HCT116 (cell line): Measurements from ENCODE around the gene CYP3A7. TPM values are rescaled to one million over a fixed set of nuclear protein-coding genes. Genes with fewer than 3 reads are reported as not detected.

Experiments used
- ATAC-seq: fragments of 200-7000 bp; cut with Tn5 transposase; 2 replicates; pipeline ENCODE4 v1.9.1; 2020; ENCODE audit warnings: mild to moderate bottlenecking, moderate library complexity
- BruUV-seq: library from RNA; stranded (reverse); fragments of 400-500 nt; replicated peaks from 2 replicates; lab custom pipeline; 2021; lab: Mats Ljungman, UMichigan
- CTCF ChIA-PET: fragments of 300-600 bp; sonication (Branson Sonifier 250); formaldehyde crosslinking; loops from one replicate; lab custom pipeline; 2021; ENCODE audit warnings: antibody characterized with exemption; lab: Charles Lee
- POLR2A ChIA-PET: fragments of 300-600, 350-600 bp; sonication (Branson Sonifier 250); formaldehyde crosslinking; loops from one replicate; lab custom pipeline; 2021; ENCODE audit warnings: antibody characterized with exemption; lab: Charles Lee
- RAD21 ChIA-PET, 2 experiments: fragments of 300-600 bp; sonication (Branson Sonifier 250); formaldehyde crosslinking; loops; one replicate each; lab custom pipeline; 2023; ENCODE audit warnings: low total read pairs in 2 of 2; ENCODE audit not compliant: uncharacterized antibody in 2 of 2, unreplicated experiment in 2 of 2, low non-redundant PET in 1 of 2; lab: Charles Lee
- DNase-seq: peaks from one replicate; pipeline ENCODE4 v3.0.0-alpha.2; 2010; ENCODE audit warnings: low read depth, low spot score
- H2AFZ ChIP-seq: fragments of 200-600 bp; shearing (Covaris generic), sonication (generic); 2 replicates; pipeline ENCODE4 v1.6.1; 2017; ENCODE audit warnings: low read depth, mixed run types, mixed read lengths, antibody characterized with exemption, low read length; ENCODE audit not compliant: poor library complexity, severe bottlenecking
- H3K27ac ChIP-seq: 2 replicates; pipeline ENCODE4 v1.5.1; 2012; ENCODE audit warnings: low read depth, low read length
- H3K27me3 ChIP-seq: fragments of 200-600 bp; sonication (generic); 2 replicates; pipeline ENCODE4 v1.6.1; 2016; ENCODE audit warnings: mixed run types, low read length, mixed read lengths; ENCODE audit not compliant: insufficient read depth
- H3K36me3 ChIP-seq, 2 experiments: fragments of 200-500 bp in 1 of 2; fragments of 200-600 bp in 1 of 2; sonication (Bioruptor generic) in 1 of 2; sonication (generic) in 1 of 2; 2 replicates each; pipeline versions ENCODE4 v1.5.1 to v1.6.1; 2014 to 2016; ENCODE audit warnings: low read length in 2 of 2, inconsistent platforms in 1 of 2, mixed read lengths in 1 of 2, mixed run types in 1 of 2; ENCODE audit not compliant: insufficient read depth in 2 of 2, control insufficient read depth in 1 of 2
- H3K4me1 ChIP-seq, 2 experiments: fragments of 200-600 bp in 1 of 2; sonication (generic) in 1 of 2; 2 replicates each; pipeline versions ENCODE4 v1.5.1 to v1.6.1; 2012 to 2017; ENCODE audit warnings: low read length in 2 of 2, inconsistent platforms in 1 of 2, mild to moderate bottlenecking in 1 of 2, mixed read lengths in 1 of 2, mixed run types in 1 of 2, moderate library complexity in 1 of 2; ENCODE audit not compliant: insufficient read depth in 2 of 2, control insufficient read depth in 1 of 2
- H3K4me2 ChIP-seq: fragments of 200-600 bp; sonication (generic); 2 replicates; pipeline ENCODE4 v1.6.1; 2017; ENCODE audit warnings: mixed run types, low read length, mixed read lengths
- H3K4me3 ChIP-seq, 2 experiments: fragments of 200-600 bp in 1 of 2; sonication (generic) in 1 of 2; replicated peaks in 1 of 2; 2 replicates each; pipeline ENCODE4 v1.5.1; 2011 to 2016; ENCODE audit warnings: low read length in 2 of 2, control low read depth in 1 of 2, low read depth in 1 of 2, mild to moderate bottlenecking in 1 of 2, mixed read lengths in 1 of 2, mixed run types in 1 of 2
- H3K79me2 ChIP-seq: fragments of 200-600 bp; sonication (generic); 2 replicates; pipeline ENCODE4 v1.6.1; 2017; ENCODE audit warnings: mild to moderate bottlenecking, mixed run types, low read length, moderate library complexity, mixed read lengths; ENCODE audit not compliant: insufficient read depth
- H3K9ac ChIP-seq: fragments of 200-600 bp; sonication (generic); 2 replicates; pipeline ENCODE4 v1.6.1; 2016; ENCODE audit warnings: low read length, mixed read lengths
- H3K9me2 ChIP-seq: fragments of 200-600 bp; sonication (generic), shearing (Covaris generic); 2 replicates; pipeline ENCODE4 v1.6.1; 2017; ENCODE audit warnings: mixed run types, mild to moderate bottlenecking, moderate library complexity; ENCODE audit not compliant: insufficient read depth
- H3K9me3 ChIP-seq, 2 experiments: fragments of 200-500 bp in 1 of 2; fragments of 200-600 bp in 1 of 2; sonication (Bioruptor generic) in 1 of 2; sonication (generic) in 1 of 2; 2 replicates each; pipeline ENCODE4 v1.6.1; 2014 to 2017; ENCODE audit warnings: low read length in 2 of 2, mixed read lengths in 2 of 2, inconsistent platforms in 1 of 2, low read depth in 1 of 2, mild to moderate bottlenecking in 1 of 2, mixed run types in 1 of 2, moderate library complexity in 1 of 2; ENCODE audit not compliant: control insufficient read depth in 1 of 2, insufficient read depth in 1 of 2
- H4K20me1 ChIP-seq: fragments of 200-600 bp; sonication (generic), shearing (Covaris generic); 2 replicates; pipeline ENCODE4 v1.6.1; 2017; ENCODE audit warnings: mixed run types, mild to moderate bottlenecking, moderate library complexity; ENCODE audit not compliant: insufficient read depth
- EGR1 ChIP-seq: IDR thresholded peaks from 2 replicates; pipeline ENCODE4 v1.6.1; 2012; ENCODE audit warnings: low read depth
- ELF1 ChIP-seq: IDR thresholded peaks from 2 replicates; pipeline ENCODE4 v1.6.1; 2012; ENCODE audit warnings: low read depth, borderline replicate concordance
- EZH2 ChIP-seq: fragments of 200-600 bp; sonication (generic); IDR thresholded peaks from 2 replicates; pipeline ENCODE4 v1.6.1; 2017; ENCODE audit warnings: antibody characterized with exemption, mixed run types
- EZH2phosphoT487 ChIP-seq: fragments of 200-600 bp; IDR thresholded peaks from 2 replicates; pipeline ENCODE4 v1.6.1; 2018; ENCODE audit warnings: antibody characterized with exemption, borderline replicate concordance
- MAX ChIP-seq: IDR thresholded peaks from 2 replicates; pipeline ENCODE4 v1.6.1; 2012
- SIN3A ChIP-seq: IDR thresholded peaks from 2 replicates; pipeline ENCODE4 v1.6.1; 2012; ENCODE audit warnings: low read depth
- SP1 ChIP-seq: IDR thresholded peaks from 2 replicates; pipeline ENCODE4 v1.6.1; 2012; ENCODE audit warnings: low read depth
- YY1 ChIP-seq: IDR thresholded peaks from 2 replicates; pipeline ENCODE4 v1.6.1; 2011; ENCODE audit warnings: low read length, low read depth, moderate library complexity, mild to moderate bottlenecking; ENCODE audit not compliant: insufficient replicate concordance; ENCODE audit errors: extremely low read depth
- intact Hi-C: fragments of 100-400 bp; cut with micrococcal nuclease; formaldehyde crosslinking; loops from 2 replicates; pipeline ENCODE4 v1.10.0; 2022
- total RNA-seq: library from RNA; stranded (reverse); gene quantifications from one replicate; pipeline ENCODE4 v1.2.1, GENCODE V29; 2021; ENCODE audit not compliant: unreplicated experiment
- TF ChIP-seq, protein P1 (sequence below), 3 experiments: fragments of 200-600 bp in 1 of 3; sonication (generic) in 1 of 3; IDR thresholded peaks in 2 of 3; conservative IDR thresholded peaks in 1 of 3; 2 replicates each; pipeline ENCODE4 v1.5.1; 2012 to 2017; ENCODE audit warnings: low read depth in 2 of 3, low read length in 2 of 3, antibody characterized with exemption in 1 of 3, borderline replicate concordance in 1 of 3, control low read depth in 1 of 3, mild to moderate bottlenecking in 1 of 3, mixed read lengths in 1 of 3, mixed run types in 1 of 3, moderate library complexity in 1 of 3; ENCODE audit not compliant: insufficient read depth in 1 of 3

CYP3A7 gene
- total RNA-seq, 1 experiment from 2014 or later, result not detected

DNA sequence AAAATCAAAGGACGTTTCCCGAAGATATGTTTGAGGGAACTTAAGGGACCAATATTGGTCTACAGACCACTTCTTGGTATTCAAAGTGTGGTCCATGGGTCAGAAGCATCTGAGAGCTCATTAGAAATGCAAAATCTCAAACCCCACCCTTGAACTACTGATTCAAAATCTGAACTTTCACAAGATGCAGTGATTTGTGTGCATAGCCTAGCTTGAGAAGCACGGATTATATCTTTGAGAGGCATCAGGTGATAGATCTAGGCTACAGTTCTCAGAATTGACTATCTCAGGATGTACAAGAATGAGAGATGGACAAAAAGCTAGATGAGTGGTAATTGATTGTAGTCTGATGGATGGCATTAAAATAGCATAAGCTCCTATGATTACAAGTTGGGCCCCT is 29.5 kb upstream of the CYP3A7 start (continued):
- TF ChIP-seq YY1 (no peak), EZH2 (no peak)

DNA sequence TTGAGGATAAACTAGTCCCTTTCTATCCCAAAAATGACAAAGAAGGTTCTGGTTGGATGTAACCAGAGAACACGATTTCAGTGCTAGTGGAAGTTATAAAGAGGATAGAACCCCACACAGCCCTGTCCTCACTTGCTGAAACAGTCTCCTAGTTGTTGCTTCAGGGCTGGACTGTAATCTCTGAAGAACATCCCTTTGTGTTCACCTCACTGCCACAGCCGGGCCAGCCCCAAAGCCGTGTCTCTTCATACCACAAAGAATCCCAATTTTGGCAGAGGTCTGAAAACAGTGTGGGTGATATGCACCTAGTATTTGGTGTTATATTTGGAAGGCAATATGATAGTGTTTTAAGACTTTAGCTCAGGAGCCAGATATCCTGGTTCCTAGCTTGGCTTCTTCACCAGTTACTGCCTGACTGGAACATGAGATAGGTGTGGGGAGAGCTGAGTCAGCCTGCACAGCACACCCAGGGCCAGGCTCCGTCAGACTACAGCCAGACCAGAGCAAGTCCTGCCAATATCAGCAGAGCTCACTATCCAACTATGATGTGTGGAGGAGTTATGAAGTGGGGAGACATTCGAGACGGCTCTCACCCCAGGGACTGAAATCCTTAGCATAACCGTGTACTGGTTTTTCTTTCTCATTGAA is 27.8 kb upstream of the CYP3A7 start:
- POLR2A ChIA-PET, result no interaction called here
- CTCF ChIA-PET, result no interaction called here
- H3K4me1 ChIP-seq, result no peaks in the 10 kb centered on the region
- no peak overlapping the region for H2AFZ ChIP-seq
- H3K4me3 ChIP-seq, result no peak overlapping the region
- H3K27ac ChIP-seq, result no peak overlapping the region
- no peaks in the 10 kb centered on the region for H4K20me1 ChIP-seq
- TF ChIP-seq, protein P1, sequence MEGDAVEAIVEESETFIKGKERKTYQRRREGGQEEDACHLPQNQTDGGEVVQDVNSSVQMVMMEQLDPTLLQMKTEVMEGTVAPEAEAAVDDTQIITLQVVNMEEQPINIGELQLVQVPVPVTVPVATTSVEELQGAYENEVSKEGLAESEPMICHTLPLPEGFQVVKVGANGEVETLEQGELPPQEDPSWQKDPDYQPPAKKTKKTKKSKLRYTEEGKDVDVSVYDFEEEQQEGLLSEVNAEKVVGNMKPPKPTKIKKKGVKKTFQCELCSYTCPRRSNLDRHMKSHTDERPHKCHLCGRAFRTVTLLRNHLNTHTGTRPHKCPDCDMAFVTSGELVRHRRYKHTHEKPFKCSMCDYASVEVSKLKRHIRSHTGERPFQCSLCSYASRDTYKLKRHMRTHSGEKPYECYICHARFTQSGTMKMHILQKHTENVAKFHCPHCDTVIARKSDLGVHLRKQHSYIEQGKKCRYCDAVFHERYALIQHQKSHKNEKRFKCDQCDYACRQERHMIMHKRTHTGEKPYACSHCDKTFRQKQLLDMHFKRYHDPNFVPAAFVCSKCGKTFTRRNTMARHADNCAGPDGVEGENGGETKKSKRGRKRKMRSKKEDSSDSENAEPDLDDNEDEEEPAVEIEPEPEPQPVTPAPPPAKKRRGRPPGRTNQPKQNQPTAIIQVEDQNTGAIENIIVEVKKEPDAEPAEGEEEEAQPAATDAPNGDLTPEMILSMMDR (IDR thresholded peaks at IDR 0.05 in 2 of 3, conservative IDR thresholded peaks at IDR 0.05 in 1 of 3; ENCODE audit: borderline replicate concordance in 1 of 3, insufficient read depth in 1 of 3, low read depth in 2 of 3, low read length in 2 of 3), result no peak
- TF ChIP-seq SIN3A (no peak), MAX (no peak), EZH2phosphoT487 (no peak), SP1 (no peak), ELF1 (no peak), EGR1 (no peak)
- intact Hi-C loops, result no loop called here
- H3K36me3 ChIP-seq, result no peaks in the 10 kb centered on the region
- no TSS peak for BruUV-seq
- no peaks in the 10 kb centered on the region for H3K9me3 ChIP-seq
- H3K9me2 ChIP-seq, result no peaks in the 10 kb centered on the region
- RAD21 ChIA-PET, result no interaction called here
- ATAC-seq (no peak), DNase-seq (no peak)
- H3K27me3 ChIP-seq, result no peaks in the 10 kb centered on the region
- H3K4me2 ChIP-seq, result no peak overlapping the region
- H3K79me2 ChIP-seq, result no peaks in the 10 kb centered on the region
- H3K9ac ChIP-seq, result no peak overlapping the region
